Stimulated activated naive CD8-positive, alpha-beta T cell treated with anti-CD3 and anti-CD28 coated beads, Interleukin-15, Interleukin-2, amounts not matched to agents 100 U/mL and 50 U/mL, for 24 hours (primary cell): ENCODE results near the gene DVL2.
"Not testable (repeated sequence)": the region's sequence is repeated elsewhere in the genome, so short reads cannot be mapped to it uniquely, and the experiment has no call there.

Source experiments
- ATAC-seq: fragments of 150-1000 bp; cut with Tn5 transposase; one replicate; pipeline ENCODE4 v1.10.0; 2021
- DNase-seq: peaks from one replicate; pipeline ENCODE4 v3.0.0; 2021

Gene DVL2

GRCh38 chr17:7256766-7257456 lies 22.6 kb upstream of the DVL2 start:
- ATAC-seq: no peak

GRCh38 chr17:7254511-7254910 lies 20.2 kb upstream of the DVL2 start:
- ATAC-seq (no peak), DNase-seq (no peak)

More at GRCh38 chr17:7256766-7257456, 22.6 kb upstream of the DVL2 start:
- no peak for DNase-seq

- ATAC-seq (no peak), DNase-seq (no peak)
Observed at GRCh38 chr17:7253082-7253481, 18.8 kb upstream of the DVL2 start.

- DNase-seq (peak; percentile 99), ATAC-seq (peak; percentile 73)
Observed at GRCh38 chr17:7252176-7253043, 18.1 kb upstream of the DVL2 start, which contains the start of gene ELP5. Gene ELP5, plus strand, starts transcription at chr17:7252215. Its CDS starts 336 bp downstream, at chr17:7252551.

GRCh38 chr17:7251661-7252175 lies 17.4 kb upstream of the DVL2 start, which contains the start of gene CTDNEP1:
Gene CTDNEP1, minus strand, starts transcription at chr17:7251734. Its CDS starts 438 bp downstream, at chr17:7251296.
- peak; percentile 80 for DNase-seq
- peak; percentile 95 for ATAC-seq

- no peak for DNase-seq
- no peak for ATAC-seq
Observed at GRCh38 chr17:7250695-7251627, 16.6 kb upstream of the DVL2 start.

GRCh38 chr17:7249830-7250229 lies 15.5 kb upstream of the DVL2 start:
- DNase-seq: no peak
- no peak for ATAC-seq

- no peak for DNase-seq
- ATAC-seq: no peak
Observed at GRCh38 chr17:7249214-7249613, 14.9 kb upstream of the DVL2 start.

GRCh38 chr17:7248796-7249195 lies 14.5 kb upstream of the DVL2 start:
- no peak for ATAC-seq
- no peak for DNase-seq

- ATAC-seq: no peak
- DNase-seq: no peak
Observed at GRCh38 chr17:7246779-7247178, 12.5 kb upstream of the DVL2 start.

GRCh38 chr17:7243838-7244237 lies 9.5 kb upstream of the DVL2 start:
- ATAC-seq, DNase-seq: not testable (repeated sequence)

- ATAC-seq (no peak), DNase-seq (no peak)
Observed at GRCh38 chr17:7243453-7243729, 9.1 kb upstream of the DVL2 start.

GRCh38 chr17:7242717-7243452 lies 8.6 kb upstream of the DVL2 start:
- ATAC-seq: peak; percentile 52
- DNase-seq: peak; percentile 93

- peak; percentile 21 for ATAC-seq
- peak; percentile 95 for DNase-seq
Observed at GRCh38 chr17:7241783-7242716, 7.7 kb upstream of the DVL2 start, which contains the start of gene GABARAP. Gene GABARAP, minus strand, starts transcription at chr17:7242449. Its CDS starts 119 bp downstream, at chr17:7242330.

- DNase-seq (no peak), ATAC-seq (no peak)
Observed at GRCh38 chr17:7241090-7241733, 6.9 kb upstream of the DVL2 start.

- DNase-seq (no peak), ATAC-seq (no peak)
Observed at GRCh38 chr17:7240375-7240774, 6.1 kb upstream of the DVL2 start.

GRCh38 chr17:7239091-7240027 lies 5.0 kb upstream of the DVL2 start, which contains the start of gene PHF23:
Gene PHF23, minus strand, starts transcription at chr17:7239457. Its CDS starts 178 bp downstream, at chr17:7239279.
- ATAC-seq: peak; percentile 64
- peak; percentile 97 for DNase-seq

GRCh38 chr17:7238420-7239090 lies 4.2 kb upstream of the DVL2 start:
- no peak for ATAC-seq
- peak; percentile 44 for DNase-seq
